Breast epithelium (tissue), 3 donors: Measurements from ENCODE around the gene PITPNM1.

Experiments used
- CTCF ChIP-seq, 3 donors: fragments of 450-650 bp; IDR thresholded peaks; one replicate each; pipeline ENCODE4 v1.5.1; 2016 to 2017; ENCODE audit warnings: antibody characterized with exemption in 3 of 3, mild to moderate bottlenecking in 3 of 3, moderate library complexity in 3 of 3
- POLR2A ChIP-seq: fragments of 450-650 bp; IDR thresholded peaks from one replicate; pipeline ENCODE4 v1.6.1; 2016; ENCODE audit warnings: antibody characterized with exemption, mild to moderate bottlenecking, moderate library complexity
- POLR2AphosphoS5 ChIP-seq, 3 donors: sonication (generic); formaldehyde crosslinking; IDR thresholded peaks; one replicate each; pipeline ENCODE4 v1.6.1; 2017; ENCODE audit warnings: antibody characterized with exemption in 3 of 3

GRCh38 chr11:67543585-67543984 is 38.4 kb upstream of the PITPNM1 start:
- TF ChIP-seq POLR2A (no peak), CTCF (IDR thresholded peaks at IDR 0.05) (no peak), POLR2AphosphoS5 (IDR thresholded peaks at IDR 0.05) (no peak)
